Fibroblast of villous mesenchyme (primary cell): ENCODE data around the gene SLC9A5. TPM values are rescaled to one million over a fixed set of nuclear protein-coding genes. Genes with fewer than 3 reads are reported as not detected.

ENCODE experiments used
- DNase-seq: peaks from one replicate; pipeline ENCODE4 v3.0.0-alpha.2; 2010; ENCODE audit warnings: low read depth
- H3K4me3 ChIP-seq: 2 replicates; pipeline ENCODE4 v1.5.1; 2011; ENCODE audit warnings: low read depth, mild to moderate bottlenecking, low read length
- total RNA-seq: library from RNA; depleted of rRNA; stranded (reverse); fragments of >200 nt; gene quantifications from 2 replicates; pipeline ENCODE4 v1.2.3, GENCODE V29; 2012
- TF ChIP-seq, protein P1 (sequence below): IDR thresholded peaks from 2 replicates; pipeline ENCODE4 v1.5.1; 2012; ENCODE audit warnings: low read depth, mild to moderate bottlenecking, low read length; ENCODE audit not compliant: insufficient read depth

Gene SLC9A5
- total RNA-seq, 1 donor: 2.2 TPM

- DNase-seq: no peak
- TF ChIP-seq, protein P1, sequence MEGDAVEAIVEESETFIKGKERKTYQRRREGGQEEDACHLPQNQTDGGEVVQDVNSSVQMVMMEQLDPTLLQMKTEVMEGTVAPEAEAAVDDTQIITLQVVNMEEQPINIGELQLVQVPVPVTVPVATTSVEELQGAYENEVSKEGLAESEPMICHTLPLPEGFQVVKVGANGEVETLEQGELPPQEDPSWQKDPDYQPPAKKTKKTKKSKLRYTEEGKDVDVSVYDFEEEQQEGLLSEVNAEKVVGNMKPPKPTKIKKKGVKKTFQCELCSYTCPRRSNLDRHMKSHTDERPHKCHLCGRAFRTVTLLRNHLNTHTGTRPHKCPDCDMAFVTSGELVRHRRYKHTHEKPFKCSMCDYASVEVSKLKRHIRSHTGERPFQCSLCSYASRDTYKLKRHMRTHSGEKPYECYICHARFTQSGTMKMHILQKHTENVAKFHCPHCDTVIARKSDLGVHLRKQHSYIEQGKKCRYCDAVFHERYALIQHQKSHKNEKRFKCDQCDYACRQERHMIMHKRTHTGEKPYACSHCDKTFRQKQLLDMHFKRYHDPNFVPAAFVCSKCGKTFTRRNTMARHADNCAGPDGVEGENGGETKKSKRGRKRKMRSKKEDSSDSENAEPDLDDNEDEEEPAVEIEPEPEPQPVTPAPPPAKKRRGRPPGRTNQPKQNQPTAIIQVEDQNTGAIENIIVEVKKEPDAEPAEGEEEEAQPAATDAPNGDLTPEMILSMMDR: no peak
- H3K4me3 ChIP-seq: no peak overlapping the region
Observed at GRCh38 chr16:67208154-67208896, 40.5 kb upstream of the SLC9A5 start.

GRCh38 chr16:67209565-67209964 is 39.2 kb upstream of the SLC9A5 start:
- no peak for DNase-seq
- H3K4me3 ChIP-seq: no peak overlapping the region
- TF ChIP-seq, protein P1: no peak

DNA sequence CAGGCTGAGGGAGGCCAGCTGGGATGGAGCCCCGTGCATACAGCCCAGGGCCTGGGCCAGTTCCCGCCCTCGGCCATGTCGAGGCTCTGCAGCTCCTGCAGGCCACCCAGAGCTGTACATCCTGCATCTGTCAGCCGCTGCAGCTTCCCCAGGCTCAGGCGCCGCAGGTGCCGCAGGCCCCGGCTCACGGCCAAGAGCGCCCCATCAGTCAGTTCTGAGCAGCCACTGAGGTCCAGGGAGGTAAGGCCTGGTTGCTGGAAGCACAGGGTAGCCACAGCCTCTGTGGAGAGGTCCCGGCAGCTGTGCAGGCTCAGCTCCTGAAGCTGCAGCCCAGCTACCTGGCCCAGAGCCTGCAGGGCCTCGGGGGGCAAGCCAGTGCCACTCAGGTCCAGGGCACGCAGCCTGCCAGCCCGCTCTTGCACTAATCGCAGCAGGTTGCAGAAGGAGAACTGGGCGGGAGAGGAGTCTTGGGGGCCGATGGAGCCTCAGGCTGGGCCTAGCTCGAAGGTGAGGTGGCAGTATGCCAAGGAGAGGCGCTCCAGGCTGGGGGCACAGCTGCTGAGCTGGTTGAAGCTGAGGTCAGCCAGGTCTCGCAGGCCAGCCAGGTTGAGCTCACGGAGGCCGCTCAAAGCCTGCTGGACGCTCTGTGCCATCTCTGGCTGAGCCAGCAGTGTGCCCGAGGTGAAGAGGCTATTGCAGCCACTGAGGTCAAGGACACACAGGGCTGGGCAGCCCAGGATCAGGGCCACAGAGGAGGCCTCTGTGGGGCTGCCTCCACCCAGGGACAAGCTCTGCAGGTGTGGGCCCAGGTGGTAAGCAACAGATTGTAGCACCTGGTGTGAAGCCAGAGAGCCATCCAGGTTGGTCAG is 38.5 kb upstream of the SLC9A5 start:
- DNase-seq: no peak
- TF ChIP-seq, protein P1: no peak
- no peak overlapping the region for H3K4me3 ChIP-seq

- DNase-seq: no peak
- TF ChIP-seq, protein P1: no peak
- H3K4me3 ChIP-seq: no peak overlapping the region
Observed at GRCh38 chr16:67211674-67212073, 37.1 kb upstream of the SLC9A5 start.

DNA sequence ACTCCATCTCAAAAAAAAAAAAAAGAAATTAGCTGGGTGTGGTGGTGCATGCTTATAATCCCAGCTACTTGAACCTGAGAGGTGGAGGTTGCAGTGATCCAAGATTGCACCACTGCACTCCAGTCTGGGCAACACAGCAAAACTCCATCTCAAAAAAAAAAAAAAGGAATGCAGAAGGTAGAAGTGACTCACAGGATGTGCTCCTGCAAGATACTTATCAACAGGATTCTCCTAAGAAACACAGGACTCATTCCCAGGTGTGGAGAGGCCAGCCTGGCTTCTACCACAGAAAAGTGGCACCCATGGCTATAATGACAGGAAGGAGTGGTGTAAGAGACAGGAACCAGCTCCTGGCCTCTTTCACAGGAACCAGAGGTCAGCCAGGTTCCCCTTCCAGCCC is 36.0 kb upstream of the SLC9A5 start:
- no peak overlapping the region for H3K4me3 ChIP-seq
- TF ChIP-seq, protein P1: no peak
- DNase-seq: no peak

DNA sequence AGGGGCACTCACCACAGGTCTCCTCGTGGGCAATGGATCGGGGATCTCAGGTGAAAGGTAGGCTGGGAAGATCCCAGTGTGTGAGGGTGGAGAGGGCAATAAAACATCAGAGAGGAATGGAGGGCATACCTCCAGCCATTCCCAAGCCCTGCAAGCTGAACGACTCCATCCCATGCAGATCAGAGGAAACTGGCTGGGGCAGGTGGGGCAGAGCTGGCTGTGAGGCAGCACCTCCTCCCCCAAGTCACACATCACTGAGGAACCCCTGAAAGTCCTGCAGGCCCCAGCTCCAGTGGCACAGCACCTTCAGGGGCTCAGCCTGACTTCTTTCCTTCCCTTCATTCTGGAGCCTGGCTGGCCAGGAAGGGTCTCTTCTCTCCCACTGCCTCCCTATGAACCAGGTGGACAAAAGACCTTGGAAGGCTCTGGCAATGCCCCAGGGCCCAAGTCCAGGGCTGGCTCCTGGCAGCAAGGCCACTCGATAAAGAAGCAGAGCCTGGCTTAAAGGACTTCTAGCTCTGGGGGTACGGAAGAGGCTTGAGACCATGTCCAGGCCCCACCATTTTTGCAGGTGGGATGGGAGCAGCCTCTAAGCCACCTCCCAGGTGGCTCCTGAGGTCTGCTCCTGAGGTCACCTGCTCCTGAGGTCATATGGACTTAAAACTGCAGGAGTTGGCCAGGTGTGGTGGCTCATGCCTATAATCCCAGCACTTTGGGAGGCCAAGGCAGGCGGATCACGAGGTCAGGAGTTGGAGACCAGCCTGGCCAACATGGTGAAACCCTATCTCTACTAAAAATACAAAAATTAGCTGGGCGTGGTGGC is 35.4 kb upstream of the SLC9A5 start:
- TF ChIP-seq, protein P1: no peak
- no peak for DNase-seq
- H3K4me3 ChIP-seq: no peak overlapping the region
